Activated CD8-positive, alpha-beta memory T cell treated with anti-CD3 and anti-CD28 coated beads for 4 hours (primary cell): ENCODE data around the gene PGM5.

Experiments used
- DNase-seq, 2 donors: peaks; one replicate each; pipeline ENCODE4 v3.0.0-alpha.2; 2020; ENCODE audit warnings: low read depth in 2 of 2

The PGM5 gene

GRCh38 chr9:68496356-68496755, 139.9 kb downstream of the PGM5 start:
- DNase-seq = no peak

DNA sequence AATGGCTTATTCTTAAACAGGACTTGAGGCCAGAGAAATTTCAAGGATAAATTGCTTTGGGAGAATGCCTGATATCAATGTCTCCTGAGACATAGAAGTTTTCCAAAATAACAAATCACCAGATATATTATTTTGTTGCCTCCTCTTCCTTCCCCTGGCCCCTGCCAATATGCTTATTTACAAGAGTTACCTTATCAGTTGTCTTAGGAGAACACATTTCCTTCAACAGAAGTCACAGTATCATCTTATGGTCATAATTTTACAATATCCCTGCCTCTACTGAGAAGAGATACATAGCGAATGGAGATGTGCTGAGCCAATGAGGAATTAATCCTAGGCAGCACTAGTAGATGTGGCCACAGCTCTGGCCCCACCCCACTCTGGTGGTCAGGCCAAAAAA, 141.2 kb downstream of the PGM5 start:
- DNase-seq = no peak

DNA sequence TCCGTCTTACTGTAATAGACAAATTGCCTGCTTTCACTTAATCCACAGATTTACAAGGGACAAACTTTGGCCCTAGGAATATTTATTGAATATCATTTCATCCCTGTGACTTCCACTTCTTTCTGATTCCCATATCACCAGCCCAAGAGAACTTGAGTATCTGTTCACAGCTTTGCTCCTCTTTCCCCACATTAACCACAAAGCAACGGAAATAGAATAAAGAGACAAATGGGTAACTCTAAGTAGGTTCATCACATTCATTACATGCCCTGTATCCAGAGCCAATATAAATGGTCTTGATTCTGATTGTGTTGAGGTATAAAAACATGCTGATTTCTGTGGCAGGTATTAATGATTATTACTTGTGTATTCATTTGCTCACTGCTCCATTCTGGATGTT, 142.4 kb downstream of the PGM5 start:
- no peak for DNase-seq

- DNase-seq = no peak
Observed at GRCh38 chr9:68500457-68501381, 144.3 kb downstream of the PGM5 start.

DNA sequence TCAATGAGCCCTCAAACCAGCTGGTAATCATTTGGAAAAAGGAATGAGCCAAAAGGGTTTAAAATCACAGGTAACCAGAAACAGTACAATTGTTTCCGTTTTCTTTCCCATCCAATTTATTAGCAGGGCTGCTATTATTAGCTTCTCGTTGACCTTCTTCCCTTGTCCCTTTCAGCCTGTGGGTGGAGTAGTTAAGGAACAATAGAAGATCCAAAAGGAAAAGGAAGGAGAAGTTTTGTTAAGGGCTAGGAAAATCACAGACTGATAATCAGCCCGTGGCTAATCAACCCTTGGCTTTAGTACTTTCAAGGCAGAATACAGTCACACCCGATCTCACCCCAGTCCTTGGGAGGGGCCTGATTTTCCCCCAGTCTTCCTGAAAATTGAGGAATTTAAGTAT, 145.9 kb downstream of the PGM5 start:
- no peak for DNase-seq

- DNase-seq = no peak
Observed at GRCh38 chr9:68505681-68506409, 149.4 kb downstream of the PGM5 start.

- no peak for DNase-seq
Observed at GRCh38 chr9:68506551-68506950, 150.1 kb downstream of the PGM5 start.

DNA sequence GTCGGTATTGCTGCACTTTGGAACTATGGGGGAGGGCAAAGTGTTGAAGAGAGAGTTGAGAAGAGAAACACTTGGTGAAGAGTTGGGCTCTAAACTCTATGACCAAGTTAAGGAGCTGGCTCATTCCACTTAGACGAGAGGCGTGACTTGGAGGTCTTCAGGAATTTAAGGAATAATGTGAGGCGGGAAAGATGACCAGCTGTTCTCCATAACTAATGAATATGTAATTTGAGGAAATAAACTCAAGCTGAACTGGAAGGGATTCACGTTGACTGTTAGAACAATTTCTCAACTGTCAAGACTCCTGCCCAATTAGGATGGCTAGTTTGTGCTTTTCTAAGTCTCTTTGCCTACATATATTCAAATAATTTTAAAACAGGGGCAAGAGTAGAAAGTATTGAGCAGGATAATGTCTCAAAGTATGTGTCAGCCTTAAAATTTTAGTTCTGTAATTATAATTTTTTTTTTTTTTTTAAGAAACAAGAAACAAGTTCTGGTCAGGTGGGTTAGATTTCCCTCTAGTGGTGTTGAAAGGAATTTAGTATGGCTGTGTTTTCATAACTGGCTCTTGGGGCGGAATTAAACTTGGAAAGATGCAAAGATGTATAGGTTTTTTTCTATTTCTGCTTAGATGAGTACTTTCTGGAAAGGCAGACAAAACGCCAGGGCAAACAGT, 150.9 kb downstream of the PGM5 start:
- no peak for DNase-seq

DNA sequence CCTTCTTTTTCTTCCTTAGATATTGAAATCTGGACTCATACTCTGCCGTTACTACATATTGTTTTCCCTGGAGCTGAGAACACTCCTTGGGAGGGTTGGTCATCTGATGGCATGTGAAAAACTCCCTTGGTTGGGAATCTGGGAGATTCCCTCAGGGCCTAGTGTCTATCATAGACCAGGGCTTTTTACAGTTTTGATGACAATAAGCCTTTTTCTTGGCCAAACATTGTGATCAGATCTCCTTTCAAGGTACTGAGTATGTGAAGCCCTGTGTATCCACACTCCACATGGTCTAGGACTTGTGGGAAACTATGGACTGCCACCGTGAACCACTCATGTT, 151.4 kb downstream of the PGM5 start:
- no peak for DNase-seq

DNA sequence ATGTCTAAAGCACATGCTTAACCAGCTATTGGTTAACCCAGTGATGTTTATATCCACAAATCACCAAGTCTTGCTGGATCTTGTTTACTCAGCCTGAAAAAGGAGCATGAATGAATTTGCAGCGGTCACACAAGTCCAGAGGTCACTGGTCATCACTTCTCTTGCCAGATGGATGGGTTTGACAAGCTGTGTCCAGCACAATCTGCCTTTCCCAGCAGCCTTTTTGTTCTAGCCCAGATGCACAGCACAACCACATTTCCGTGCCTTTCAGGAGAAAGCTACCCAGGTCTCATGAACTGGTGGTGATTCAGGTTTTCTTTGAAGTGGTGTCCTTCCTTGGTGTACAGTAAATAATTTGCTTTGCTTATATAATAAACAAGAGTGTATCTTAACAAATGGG, 152.1 kb downstream of the PGM5 start:
- DNase-seq = no peak

DNA sequence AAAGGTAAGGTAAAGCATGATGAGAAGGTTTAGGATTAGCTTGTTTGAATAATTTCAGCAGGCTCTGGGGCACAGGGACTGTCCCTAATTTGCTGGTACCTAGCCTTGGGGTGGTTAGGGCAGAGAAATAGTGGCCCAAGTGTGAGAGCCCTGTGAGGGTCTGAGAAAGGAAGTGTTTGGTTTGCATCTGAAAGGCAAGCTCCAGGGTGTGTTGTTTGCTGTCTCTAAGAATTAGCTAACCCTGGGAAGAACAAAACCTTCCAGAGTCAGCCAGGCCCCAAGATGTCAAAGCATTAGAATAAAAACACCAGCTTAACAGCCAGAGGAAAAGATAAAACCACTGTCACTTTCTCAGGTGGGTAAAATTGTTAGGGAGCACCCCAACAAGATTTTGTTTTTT, 153.3 kb downstream of the PGM5 start:
- no peak for DNase-seq

DNA sequence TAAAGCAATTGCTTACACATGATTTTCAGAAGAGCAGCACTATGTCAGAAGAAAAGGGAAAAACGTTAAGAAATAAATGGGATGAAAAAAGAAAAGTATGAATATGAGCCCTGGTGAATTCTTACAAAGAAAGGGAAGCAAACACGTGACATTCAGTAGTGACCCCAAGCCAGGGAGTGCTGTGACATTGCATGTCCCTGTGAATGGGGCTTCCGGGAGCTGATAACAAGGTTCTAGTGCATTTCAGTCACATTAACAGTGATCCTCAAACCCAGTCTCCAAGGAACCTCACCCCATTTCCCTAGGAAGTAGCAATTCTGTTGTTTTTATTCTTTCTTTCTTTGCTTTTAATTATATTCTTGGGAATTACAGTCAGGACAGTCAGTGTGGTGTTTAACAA, 157.0 kb downstream of the PGM5 start:
- no peak for DNase-seq

- DNase-seq = no peak
Observed at GRCh38 chr9:68513981-68514380, 157.6 kb downstream of the PGM5 start.

DNA sequence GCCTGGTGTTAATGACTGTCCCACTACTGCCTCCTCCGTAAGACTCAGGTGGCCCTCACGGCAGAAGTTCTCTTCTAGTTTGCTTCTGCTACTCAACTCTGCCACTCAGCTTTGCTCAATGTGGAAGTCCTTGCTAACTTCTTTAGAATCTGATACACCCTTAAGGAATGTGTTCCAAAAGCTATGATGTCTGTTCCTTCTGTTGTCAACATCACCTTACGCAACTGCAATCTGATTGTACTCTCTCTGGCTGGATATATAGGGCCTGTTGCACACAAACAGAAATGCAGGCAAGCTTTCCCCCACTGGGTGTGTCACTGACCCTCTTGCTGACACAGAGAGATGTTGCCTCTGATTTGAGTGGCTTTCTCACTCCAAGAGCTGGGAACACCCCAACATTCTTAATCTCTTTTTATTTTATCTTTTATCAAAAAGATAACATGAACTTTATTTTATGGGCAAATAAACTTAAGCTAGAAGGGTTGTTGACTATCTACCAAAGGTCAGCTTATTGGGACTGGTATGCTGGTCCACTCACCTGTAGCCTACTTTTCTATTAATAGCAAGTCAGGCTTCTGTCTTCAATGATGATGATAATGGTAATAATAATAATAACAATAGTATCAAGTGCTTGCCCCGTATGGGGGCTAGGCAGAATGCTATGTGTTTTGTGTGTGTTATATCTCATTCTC, 159.1 kb downstream of the PGM5 start:
- DNase-seq = no peak

DNA sequence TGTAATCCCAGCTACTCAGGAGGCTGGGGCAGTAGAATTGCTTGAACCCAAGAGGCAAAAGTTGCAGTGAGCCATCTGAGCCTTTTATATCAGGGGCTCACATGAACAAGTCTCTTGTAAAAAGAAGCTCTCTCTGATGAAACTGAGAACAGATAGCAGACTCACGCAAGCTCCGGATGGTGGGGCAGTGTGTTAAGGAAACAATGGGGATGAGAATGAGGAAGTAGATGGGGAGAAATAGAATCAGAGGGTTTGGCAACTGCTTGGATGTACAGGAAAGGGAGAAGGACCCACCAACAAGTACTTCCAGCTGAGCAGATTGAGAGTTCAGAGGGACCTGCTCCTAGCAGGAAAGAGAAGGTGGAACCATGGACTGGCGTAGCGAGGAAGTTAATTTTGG, 165.7 kb downstream of the PGM5 start:
- no peak for DNase-seq

GRCh38 chr9:68522954-68523353, 166.5 kb downstream of the PGM5 start:
- DNase-seq = no peak

- DNase-seq = no peak
Observed at GRCh38 chr9:68523367-68523936, 167.0 kb downstream of the PGM5 start.

GRCh38 chr9:68530618-68531017, 174.2 kb downstream of the PGM5 start:
- no peak for DNase-seq

- DNase-seq = no peak
Observed at GRCh38 chr9:68532131-68532530, 175.7 kb downstream of the PGM5 start.

DNA sequence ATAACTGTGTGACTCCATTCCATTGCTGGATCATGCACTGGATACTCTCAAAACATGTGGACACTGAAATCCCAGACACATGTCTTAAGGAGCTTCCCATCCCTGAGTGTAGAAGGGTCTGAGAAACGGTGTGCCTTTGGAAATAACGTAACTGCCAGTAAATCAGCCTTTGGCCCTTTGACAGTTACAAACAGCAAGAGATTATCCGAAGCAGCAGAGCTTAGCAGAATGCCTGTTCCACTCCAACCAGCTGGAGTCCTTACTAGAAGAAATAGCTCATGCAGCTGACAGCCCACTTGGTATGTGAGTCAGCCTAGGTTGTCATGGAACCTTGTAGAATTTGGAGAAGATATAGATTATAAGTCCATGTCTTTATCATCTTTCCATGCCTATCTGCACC, 177.3 kb downstream of the PGM5 start:
- DNase-seq = no peak

- DNase-seq = no peak
Observed at GRCh38 chr9:68536876-68537615, 180.6 kb downstream of the PGM5 start.
